GM21717 (cell line): Measurements from ENCODE around the gene DDX47.

ENCODE experiments used
- ATAC-seq: cut with Tn5 transposase; IDR thresholded peaks from one replicate; pipeline ENCODE4 v1.9.1; 2021; ENCODE audit warnings: mild to moderate bottlenecking, moderate library complexity; ENCODE audit not compliant: unreplicated experiment

DDX47 gene

GRCh38 chr12:12813120-12814101 is at the start of gene DDX47:
Gene DDX47 (plus strand): TSS chr12:12813346. CDS start chr12:12813368, 22 bp downstream.
- ATAC-seq = peak; percentile 87

- no peak for ATAC-seq
These were observed 48.3 kb upstream of the DDX47 start for GRCh38 chr12:12764824-12765223.

- ATAC-seq = no peak
These were observed 42.9 kb upstream of the DDX47 start for GRCh38 chr12:12770262-12770661.

- ATAC-seq = no peak
These were observed 38.4 kb upstream of the DDX47 start for GRCh38 chr12:12774791-12775190.

DNA sequence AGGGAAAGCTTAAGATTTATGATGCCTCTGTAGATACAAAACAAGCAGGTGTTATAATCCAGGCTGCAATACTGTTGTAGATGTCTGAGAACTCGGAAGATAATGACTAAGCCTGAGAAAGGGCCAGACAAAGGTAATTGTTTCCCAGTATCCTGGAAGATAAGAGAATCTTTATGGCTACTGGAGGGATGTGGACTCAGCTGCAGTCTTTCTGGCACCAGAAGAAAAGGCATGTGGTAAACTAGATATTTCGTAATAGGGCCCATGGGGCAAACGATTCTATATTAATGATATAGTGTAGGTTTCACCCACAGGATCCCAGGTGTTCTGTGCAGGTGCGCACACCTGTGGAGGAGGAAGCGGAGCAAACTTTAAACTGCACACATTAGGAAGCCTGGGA is 36.9 kb upstream of the DDX47 start:
- no peak for ATAC-seq

- no peak for ATAC-seq
These were observed 36.1 kb upstream of the DDX47 start for GRCh38 chr12:12777092-12777491.

DNA sequence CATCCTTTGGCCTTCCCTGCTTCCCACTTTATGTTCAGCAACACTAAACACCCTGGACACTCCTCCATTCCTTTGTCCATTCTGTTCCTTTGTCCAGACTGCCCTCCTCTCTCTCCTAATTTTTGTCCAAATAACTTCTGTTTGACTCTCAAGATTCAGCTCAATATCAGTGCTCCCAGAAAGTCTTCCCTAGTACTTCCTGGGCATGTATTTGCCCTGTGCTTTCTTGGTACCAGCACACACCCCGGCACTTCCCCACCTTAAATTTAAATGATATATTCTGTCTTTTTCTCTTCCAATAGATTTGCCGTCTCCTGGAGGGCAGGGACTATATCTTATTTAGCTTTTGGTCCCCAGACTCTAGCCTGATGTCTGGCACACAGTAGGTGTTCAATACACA is 34.1 kb upstream of the DDX47 start:
- no peak for ATAC-seq

- ATAC-seq = no peak
These were observed 33.6 kb upstream of the DDX47 start for GRCh38 chr12:12779529-12779928.

DNA sequence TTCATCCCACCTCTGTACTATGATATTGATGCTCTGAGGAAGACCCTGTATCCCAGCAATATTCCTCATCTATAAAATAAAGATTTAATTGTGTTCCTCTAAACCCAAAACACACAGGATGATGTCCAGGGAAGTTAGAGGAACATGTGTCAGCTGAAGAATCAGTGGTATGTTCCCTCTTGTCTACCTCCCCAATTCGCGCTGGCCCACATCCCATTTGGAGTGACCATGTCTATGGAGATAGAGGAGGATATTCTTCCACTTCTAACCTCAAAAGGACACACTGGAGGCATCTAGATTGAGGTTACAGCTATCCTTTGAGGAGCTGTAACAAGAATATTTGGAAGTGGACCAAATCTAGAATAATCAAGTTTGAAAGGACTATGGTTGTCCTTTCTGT is 29.0 kb upstream of the DDX47 start:
- no peak for ATAC-seq

- ATAC-seq = no peak
These were observed 28.0 kb upstream of the DDX47 start, which contains the start of gene APOLD1 for GRCh38 chr12:12784911-12785814. Gene APOLD1 (plus strand): TSS chr12:12785659. CDS start chr12:12785692, 33 bp downstream.

GRCh38 chr12:12786351-12786705 is 26.8 kb upstream of the DDX47 start:
- ATAC-seq = no peak

DNA sequence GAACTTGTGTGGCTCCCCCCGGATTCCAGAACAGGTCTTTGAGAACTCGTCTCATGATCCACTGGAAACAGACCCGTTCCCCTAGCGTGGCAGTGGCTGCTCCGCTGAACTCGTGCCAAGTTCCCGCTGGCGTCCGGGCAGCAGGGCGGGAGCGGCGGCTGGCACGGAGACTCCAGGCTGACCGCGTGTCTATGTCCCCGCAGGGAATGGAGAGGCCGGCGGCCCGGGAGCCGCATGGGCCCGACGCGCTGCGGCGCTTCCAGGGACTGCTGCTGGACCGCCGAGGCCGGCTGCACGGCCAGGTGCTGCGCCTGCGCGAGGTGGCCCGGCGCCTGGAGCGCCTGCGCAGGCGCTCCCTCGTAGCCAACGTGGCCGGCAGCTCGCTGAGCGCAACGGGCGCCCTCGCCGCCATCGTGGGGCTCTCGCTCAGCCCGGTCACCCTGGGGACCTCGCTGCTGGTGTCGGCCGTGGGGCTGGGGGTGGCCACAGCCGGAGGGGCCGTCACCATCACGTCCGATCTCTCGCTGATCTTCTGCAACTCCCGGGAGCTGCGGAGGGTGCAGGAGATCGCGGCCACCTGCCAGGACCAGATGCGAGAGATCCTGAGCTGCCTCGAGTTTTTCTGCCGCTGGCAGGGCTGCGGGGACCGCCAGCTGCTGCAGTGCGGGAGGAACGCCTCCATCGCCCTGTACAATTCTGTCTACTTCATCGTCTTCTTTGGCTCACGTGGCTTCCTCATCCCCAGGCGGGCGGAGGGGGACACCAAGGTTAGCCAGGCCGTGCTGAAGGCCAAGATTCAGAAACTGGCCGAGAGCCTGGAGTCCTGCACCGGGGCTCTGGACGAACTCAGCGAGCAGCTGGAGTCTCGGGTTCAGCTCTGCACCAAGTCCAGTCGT is 26.2 kb upstream of the DDX47 start:
- ATAC-seq = peak; percentile 73

GRCh38 chr12:12788131-12788530 is 25.0 kb upstream of the DDX47 start:
- ATAC-seq = no peak

GRCh38 chr12:12788675-12789368 is 24.3 kb upstream of the DDX47 start:
- ATAC-seq = peak; percentile 63

DNA sequence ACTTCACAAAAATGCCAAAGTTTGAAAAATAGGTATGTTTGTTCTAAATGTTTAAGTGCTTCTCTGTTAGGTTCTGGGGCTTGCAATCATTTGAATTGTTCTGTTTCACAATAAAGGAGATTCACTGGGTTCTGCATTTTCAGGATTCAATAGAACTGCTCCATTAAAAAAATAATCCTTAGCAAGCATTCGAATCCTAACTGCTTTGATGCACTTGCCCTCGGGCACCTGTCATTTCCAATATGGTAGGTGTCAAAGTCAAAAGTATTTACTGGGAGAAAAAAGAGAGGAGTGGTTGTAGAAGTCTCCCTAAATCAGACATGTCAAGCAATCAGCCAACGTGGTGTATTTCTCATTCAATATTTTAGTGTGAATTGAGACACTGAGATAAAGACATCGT is 22.2 kb upstream of the DDX47 start:
- no peak for ATAC-seq

DNA sequence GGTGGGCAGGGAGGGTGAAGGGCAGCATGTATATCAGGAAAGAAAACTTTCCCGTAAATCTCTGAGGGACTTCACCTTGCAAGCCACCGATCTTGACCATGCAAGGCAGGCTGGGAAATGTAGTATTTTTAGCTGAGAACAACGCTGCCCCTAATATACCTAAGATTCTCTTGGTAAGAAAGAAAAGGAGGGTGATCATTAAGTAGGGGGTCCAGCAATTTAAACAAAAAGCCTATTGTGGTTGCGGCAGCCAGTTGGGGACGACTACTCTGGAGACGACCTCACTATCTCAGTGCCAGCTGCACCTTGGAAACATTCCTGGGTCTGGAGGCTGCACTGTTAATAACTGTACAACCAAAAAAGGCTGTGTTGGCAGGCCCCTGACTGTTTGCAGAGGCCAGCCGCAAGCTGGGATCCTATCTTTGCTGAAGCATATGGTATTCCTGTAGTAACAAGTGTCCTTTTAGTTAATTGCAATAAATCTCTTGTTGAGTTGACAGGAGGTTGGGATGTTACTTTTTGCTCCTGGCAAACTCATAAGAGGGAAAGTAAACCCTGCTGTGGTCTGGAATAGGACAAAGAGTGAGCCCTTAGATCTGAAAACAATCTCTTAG is 21.3 kb upstream of the DDX47 start:
- ATAC-seq = no peak

DNA sequence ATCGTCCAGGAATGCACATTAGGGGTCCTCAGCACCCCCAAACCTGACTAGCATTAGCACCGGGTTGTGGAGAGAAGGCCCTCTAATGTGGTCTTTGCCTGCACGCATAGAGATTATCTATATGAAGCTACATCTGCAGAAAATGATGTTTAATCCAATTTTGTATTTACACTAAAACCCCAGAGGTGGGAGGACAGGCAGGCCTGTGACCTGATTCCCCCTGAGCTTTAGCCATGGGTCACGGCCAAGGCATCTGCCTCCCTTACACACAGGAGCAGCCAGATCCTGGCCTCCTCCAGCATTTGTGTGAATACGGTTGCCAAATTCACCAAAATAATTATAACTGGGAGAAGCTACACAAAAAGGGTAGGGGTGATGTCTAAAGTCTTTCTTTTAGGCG is 20.7 kb upstream of the DDX47 start:
- ATAC-seq = no peak

DNA sequence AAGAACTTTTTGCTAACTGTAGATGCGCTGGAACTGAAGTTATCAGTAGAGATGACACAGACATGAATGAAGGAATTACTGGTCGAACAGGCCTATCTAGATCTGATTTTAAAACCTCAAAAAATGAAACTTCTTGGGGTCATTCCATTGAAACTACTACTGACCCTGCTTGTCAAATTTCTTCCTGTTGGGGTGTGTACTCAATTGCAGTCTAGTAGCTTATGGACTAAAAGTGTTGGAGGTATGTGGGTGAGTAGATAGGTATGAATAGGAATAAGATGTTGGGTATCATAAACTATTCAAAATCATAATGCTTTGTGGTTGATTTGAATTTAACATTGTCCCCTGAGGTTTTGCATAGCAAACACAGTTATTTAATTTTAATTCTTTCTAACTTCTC is 18.5 kb upstream of the DDX47 start:
- ATAC-seq = no peak

GRCh38 chr12:12796171-12796570 is 17.0 kb upstream of the DDX47 start:
- ATAC-seq = no peak
